Panc1 (cell line): ENCODE measurements around the gene CHCHD1. TPM values are rescaled to one million over a fixed set of nuclear protein-coding genes. Genes with fewer than 3 reads are reported as not detected.

ENCODE experiments used
- ATAC-seq: fragments of 200-7000 bp; cut with Tn5 transposase; 2 replicates; pipeline ENCODE4 v1.9.1; 2020; ENCODE audit warnings: mild to moderate bottlenecking, moderate library complexity
- BruUV-seq: library from RNA; stranded (reverse); fragments of 400-500 nt; replicated peaks from 2 replicates; lab custom pipeline; 2021; lab: Mats Ljungman, UMichigan
- CTCF ChIA-PET: fragments of 300-600 bp; sonication (Branson Sonifier 250); formaldehyde crosslinking; loops from one replicate; lab custom pipeline; 2022; ENCODE audit warnings: antibody characterized with exemption; lab: Charles Lee
- POLR2A ChIA-PET: fragments of 300-600 bp; sonication (Branson Sonifier 250); formaldehyde crosslinking; loops from one replicate; lab custom pipeline; 2022; ENCODE audit warnings: antibody characterized with exemption; lab: Charles Lee
- DNase-seq: peaks from one replicate; pipeline ENCODE4 v3.0.0-alpha.2; 2010; ENCODE audit warnings: low read depth, low spot score
- H3K27ac ChIP-seq: 2 replicates; pipeline ENCODE4 v1.5.1; 2011; ENCODE audit warnings: mild to moderate bottlenecking, low read length, inconsistent platforms
- H3K27me3 ChIP-seq: fragments of 200-500 bp; sonication (Bioruptor generic); 2 replicates; pipeline ENCODE4 v1.6.0; 2014; ENCODE audit warnings: low read length, inconsistent platforms; ENCODE audit not compliant: control insufficient read depth, insufficient read depth
- H3K36me3 ChIP-seq: fragments of 200-500 bp; sonication (Bioruptor generic); 2 replicates; pipeline ENCODE4 v1.5.1; 2014; ENCODE audit warnings: inconsistent platforms, mild to moderate bottlenecking, low read length, moderate library complexity; ENCODE audit not compliant: control insufficient read depth, insufficient read depth
- H3K4me1 ChIP-seq: 2 replicates; pipeline ENCODE4 v1.5.1; 2011; ENCODE audit warnings: inconsistent platforms, mild to moderate bottlenecking, low read length, moderate library complexity; ENCODE audit not compliant: control insufficient read depth, insufficient read depth
- H3K4me3 ChIP-seq, 2 experiments: 2 replicates each; pipeline ENCODE4 v1.5.1; 2011 to 2012; ENCODE audit warnings: low read depth in 2 of 2, low read length in 2 of 2, mild to moderate bottlenecking in 2 of 2, inconsistent platforms in 1 of 2, moderate library complexity in 1 of 2
- H3K9me3 ChIP-seq: fragments of 200-500 bp; sonication (Bioruptor generic); 2 replicates; pipeline ENCODE4 v1.5.1; 2014; ENCODE audit warnings: low read depth, mild to moderate bottlenecking, inconsistent platforms, low read length, moderate library complexity; ENCODE audit not compliant: control insufficient read depth, insufficient read depth
- CTCF ChIP-seq: fragments of 450-650 bp; IDR thresholded peaks from 2 replicates; pipeline ENCODE4 v1.5.1; 2017; ENCODE audit warnings: mild to moderate bottlenecking
- POLR2AphosphoS5 ChIP-seq: IDR thresholded peaks from 2 replicates; pipeline ENCODE4 v1.6.1; 2012; ENCODE audit warnings: mild to moderate bottlenecking, low read depth, low read length, moderate library complexity
- REST ChIP-seq, 2 experiments: IDR thresholded peaks; 2 replicates each; pipeline ENCODE4 v1.6.1; 2011 to 2012; ENCODE audit warnings: low read depth in 2 of 2, control low read depth in 1 of 2, low read length in 1 of 2, mild to moderate bottlenecking in 1 of 2, moderate library complexity in 1 of 2; ENCODE audit not compliant: insufficient read depth in 1 of 2
- SIN3A ChIP-seq: IDR thresholded peaks from 2 replicates; pipeline ENCODE4 v1.6.1; 2012; ENCODE audit warnings: low read depth, mild to moderate bottlenecking, low read length, moderate library complexity, borderline replicate concordance; ENCODE audit not compliant: insufficient read depth
- TCF7L2 ChIP-seq: IDR thresholded peaks from 2 replicates; pipeline ENCODE4 v1.6.1; 2011; ENCODE audit warnings: mild to moderate bottlenecking, low read depth, low read length, inconsistent platforms
- in situ Hi-C: cut with HindIII; loops from 2 replicates; pipeline ENCODE4 v1.10.0; 2016; ENCODE audit warnings: low sequenced_read_pairs, low pct_unique_long_range_greater_than_20kb
- intact Hi-C: fragments of 100-400 bp; cut with micrococcal nuclease; formaldehyde crosslinking; loops from one replicate; pipeline ENCODE4 v1.10.0; 2022; ENCODE audit not compliant: unreplicated experiment
- total RNA-seq: library from RNA; stranded (reverse); gene quantifications from one replicate; pipeline ENCODE4 v1.2.1, GENCODE V29; 2021; ENCODE audit not compliant: unreplicated experiment

The CHCHD1 gene
- total RNA-seq, 1 experiment from 2014 or later: 41.2 TPM

- H3K27ac ChIP-seq: no peak overlapping the region
- no peaks in the 10 kb centered on the region for H3K9me3 ChIP-seq
These were observed 35.3 kb downstream of the CHCHD1 start for GRCh38 chr10:73816917-73817729.

GRCh38 chr10:73817826-73818225 is 36.0 kb downstream of the CHCHD1 start:
- no peak for DNase-seq
- ChIA-PET CTCF (no interaction called here), POLR2A (no interaction called here)
- Histone ChIP-seq H3K36me3 (peaks cover 7% of the 10 kb centered on the region; the same call in 1 of the 2 replicates), H3K4me3 (no peak overlapping the region), H3K9me3 (no peaks in the 10 kb centered on the region), H3K4me1 (no peaks in the 10 kb centered on the region), H3K27me3 (no peaks in the 10 kb centered on the region), H3K27ac (no peak overlapping the region)
- in situ Hi-C loops (no loop called here), intact Hi-C loops (no loop called here)
- no TSS peak for BruUV-seq
- ATAC-seq: no peak
- TF ChIP-seq POLR2AphosphoS5 (no peak), SIN3A (no peak), CTCF (no peak), REST (IDR thresholded peaks at IDR 0.05; ENCODE audit: insufficient read depth in 1 of 2, low read depth in 2 of 2, low read length in 1 of 2) (no peak), TCF7L2 (no peak)

More at GRCh38 chr10:73816917-73817729, 35.3 kb downstream of the CHCHD1 start:
- no peaks in the 10 kb centered on the region for H3K27me3 ChIP-seq
- no peak overlapping the region for H3K4me3 ChIP-seq
- H3K4me1 ChIP-seq: 0 out of 2 replicates have a peak, but pooled peaks cover 6% of the 10 kb centered on the region
- intact Hi-C loops (no loop called here), in situ Hi-C loops (no loop called here)
- no TSS peak for BruUV-seq
- ATAC-seq: no peak
- POLR2A ChIA-PET: no interaction called here
- no peak for TF ChIP-seq TCF7L2
- DNase-seq: no peak
- peaks cover 7% of the 10 kb centered on the region; the same call in 1 of the 2 replicates for H3K36me3 ChIP-seq
- CTCF ChIA-PET: no interaction called here

- H3K9me3 ChIP-seq: no peaks in the 10 kb centered on the region
- peaks cover 7% of the 10 kb centered on the region; the same call in 1 of the 2 replicates for H3K36me3 ChIP-seq
- intact Hi-C loops (no loop called here), in situ Hi-C loops (no loop called here)
- BruUV-seq: no TSS peak
- peak; percentile 44; the same call in 1 of the 2 replicates for ATAC-seq
- no peaks in the 10 kb centered on the region for H3K4me1 ChIP-seq
- ChIA-PET CTCF (no interaction called here), POLR2A (no interaction called here)
- no peaks in the 10 kb centered on the region for H3K27me3 ChIP-seq
- TF ChIP-seq POLR2AphosphoS5 (no peak), SIN3A (no peak), TCF7L2 (no peak)
- H3K4me3 ChIP-seq: no peak overlapping the region
- no peak overlapping the region for H3K27ac ChIP-seq
- no peak for DNase-seq
These were observed 36.6 kb downstream of the CHCHD1 start for GRCh38 chr10:73818402-73818801.
